ENCODE data around the gene CANT1. TPM values are rescaled to one million over a fixed set of nuclear protein-coding genes. Genes with fewer than 3 reads are reported as not detected.

CANT1 gene
- total RNA-seq, 1 donor from 2014 or later, result 33.3 TPM

DNA sequence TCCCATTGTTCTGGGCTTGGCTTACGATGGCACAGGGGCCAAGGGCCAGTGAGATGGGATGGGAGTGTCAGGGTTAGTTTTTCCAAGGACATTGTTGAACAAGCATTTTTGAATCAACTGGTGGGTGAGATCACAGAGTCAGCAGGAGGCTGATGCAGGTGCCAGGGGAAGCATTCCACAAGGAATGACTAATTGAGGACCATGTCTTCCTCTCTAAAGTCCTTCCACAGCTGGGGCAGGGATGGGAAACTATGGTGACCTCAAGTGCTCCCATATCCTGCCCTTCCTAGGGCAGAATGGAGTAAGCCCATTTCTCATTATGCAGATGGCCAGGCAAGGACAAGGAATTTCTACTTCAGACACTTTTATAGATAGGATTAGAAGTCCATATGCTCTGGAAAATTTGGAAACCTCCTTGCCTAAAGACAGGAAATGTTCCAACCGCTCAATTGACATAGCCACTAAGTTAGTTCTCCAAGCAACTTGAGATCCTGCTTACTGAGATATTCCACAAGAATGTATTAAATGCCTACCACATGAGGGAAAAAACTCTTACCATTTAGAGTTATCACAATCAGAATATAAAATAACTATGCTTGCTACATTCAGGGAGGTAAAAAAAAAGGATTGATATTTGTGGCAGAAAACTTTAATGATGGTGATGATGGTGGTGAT lies 43.8 kb upstream of the CANT1 start:
- Mint-ChIP-seq H3K9me3 (ENCODE audit: unreplicated experiment) (peaks cover 11% of the 10 kb centered on the region), H3K27me3 (ENCODE audit: unreplicated experiment) (peaks cover 3% of the 10 kb centered on the region), H3K36me3 (ENCODE audit: unreplicated experiment) (peaks cover 33% of the 10 kb centered on the region), H3K4me3 (ENCODE audit: unreplicated experiment) (no peak overlapping the region), H3K4me1 (ENCODE audit: low read depth, unreplicated experiment) (no peaks in the 10 kb centered on the region), H3K27ac (ENCODE audit: unreplicated experiment) (no peak overlapping the region)
- TF ChIP-seq CTCF (IDR thresholded peaks at IDR 0.05; ENCODE audit: partially characterized antibody, unreplicated experiment), result no peak
- DNase-seq, result no peak

DNA sequence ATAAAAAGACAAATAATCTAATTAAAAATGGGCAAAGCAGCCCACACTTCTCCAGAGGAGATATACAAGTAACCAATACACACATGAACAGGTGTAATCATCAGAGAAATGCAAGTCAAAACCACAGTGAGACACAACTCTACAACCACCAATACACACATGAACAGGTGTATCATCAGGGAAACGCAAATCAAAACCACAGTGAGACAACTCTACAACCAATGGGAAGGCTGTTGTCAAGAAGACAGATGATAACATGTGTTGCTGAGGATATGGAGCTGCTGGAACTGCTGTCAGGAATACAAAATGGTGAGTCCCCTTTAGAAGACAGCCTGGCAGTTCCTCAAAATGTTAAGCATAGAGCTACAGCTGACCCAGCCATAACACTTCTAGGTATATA lies 42.6 kb upstream of the CANT1 start:
- no peaks in the 10 kb centered on the region for H3K4me1 Mint-ChIP-seq (ENCODE audit: low read depth, unreplicated experiment)
- no peak overlapping the region for H3K27ac Mint-ChIP-seq (ENCODE audit: unreplicated experiment)
- no peak for TF ChIP-seq CTCF (IDR thresholded peaks at IDR 0.05; ENCODE audit: partially characterized antibody, unreplicated experiment)
- H3K36me3 Mint-ChIP-seq (ENCODE audit: unreplicated experiment), result peaks cover 26% of the 10 kb centered on the region
- H3K4me3 Mint-ChIP-seq (ENCODE audit: unreplicated experiment), result no peak overlapping the region
- peaks cover 3% of the 10 kb centered on the region for H3K27me3 Mint-ChIP-seq (ENCODE audit: unreplicated experiment)
- DNase-seq, result no peak
- peaks cover 12% of the 10 kb centered on the region for H3K9me3 Mint-ChIP-seq (ENCODE audit: unreplicated experiment)

- Mint-ChIP-seq H3K9me3 (ENCODE audit: unreplicated experiment) (peaks cover 12% of the 10 kb centered on the region), H3K27ac (ENCODE audit: unreplicated experiment) (peak overlapping the region; percentile 34), H3K4me1 (ENCODE audit: low read depth, unreplicated experiment) (peaks cover 4% of the 10 kb centered on the region), H3K4me3 (ENCODE audit: unreplicated experiment) (no peak overlapping the region), H3K27me3 (ENCODE audit: unreplicated experiment) (peaks cover 3% of the 10 kb centered on the region), H3K36me3 (ENCODE audit: unreplicated experiment) (peaks cover 26% of the 10 kb centered on the region)
- no peak for TF ChIP-seq CTCF (IDR thresholded peaks at IDR 0.05; ENCODE audit: partially characterized antibody, unreplicated experiment)
- no peak for DNase-seq
These were observed 41.7 kb upstream of the CANT1 start for GRCh38 chr17:79051306-79051705.

- TF ChIP-seq CTCF (IDR thresholded peaks at IDR 0.05; ENCODE audit: partially characterized antibody, unreplicated experiment), result no peak
- peaks cover 12% of the 10 kb centered on the region for H3K4me1 Mint-ChIP-seq (ENCODE audit: low read depth, unreplicated experiment)
- no peak overlapping the region for H3K4me3 Mint-ChIP-seq (ENCODE audit: unreplicated experiment)
- H3K9me3 Mint-ChIP-seq (ENCODE audit: unreplicated experiment), result peaks cover 12% of the 10 kb centered on the region
- no peak for DNase-seq
- H3K36me3 Mint-ChIP-seq (ENCODE audit: unreplicated experiment), result peaks cover 26% of the 10 kb centered on the region
- peaks cover 3% of the 10 kb centered on the region for H3K27me3 Mint-ChIP-seq (ENCODE audit: unreplicated experiment)
- no peak overlapping the region for H3K27ac Mint-ChIP-seq (ENCODE audit: unreplicated experiment)
These were observed 41.0 kb upstream of the CANT1 start for GRCh38 chr17:79050551-79050950.

DNA sequence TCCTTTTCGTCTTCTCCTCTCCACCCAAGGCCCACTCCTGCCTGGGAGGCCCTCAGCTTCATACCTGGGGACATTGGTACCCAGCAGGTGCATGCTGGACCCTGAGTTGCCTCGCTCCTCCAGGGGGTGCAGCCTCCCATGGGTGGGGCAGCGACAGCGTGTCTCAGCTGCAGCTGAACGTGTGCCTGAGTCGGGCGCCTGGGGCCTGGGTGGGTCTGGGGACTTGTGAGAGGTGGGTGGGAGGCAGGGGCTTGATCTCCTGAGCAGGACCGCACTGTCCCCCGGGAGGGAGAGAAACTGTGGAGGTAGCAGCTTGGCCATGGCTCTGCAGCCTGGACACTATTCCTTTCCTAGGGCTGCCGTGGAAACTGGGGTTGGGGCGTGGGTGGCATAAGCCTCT lies 40.3 kb upstream of the CANT1 start:
- Mint-ChIP-seq H3K4me1 (ENCODE audit: low read depth, unreplicated experiment) (peaks cover 18% of the 10 kb centered on the region), H3K4me3 (ENCODE audit: unreplicated experiment) (no peak overlapping the region), H3K27ac (ENCODE audit: unreplicated experiment) (no peak overlapping the region), H3K36me3 (ENCODE audit: unreplicated experiment) (peaks cover 23% of the 10 kb centered on the region), H3K9me3 (ENCODE audit: unreplicated experiment) (peaks cover 15% of the 10 kb centered on the region), H3K27me3 (ENCODE audit: unreplicated experiment) (peaks cover 4% of the 10 kb centered on the region)
- no peak for DNase-seq
- TF ChIP-seq CTCF (IDR thresholded peaks at IDR 0.05; ENCODE audit: partially characterized antibody, unreplicated experiment), result no peak

All from glutamatergic neuron (in vitro differentiated cells).